GM04503 (cell line): ENCODE results near the gene CHST15.
A peak's percentile ranks its signal among the peaks of the same experiment; 100 is the strongest.
"Not testable (repeated sequence)": the region's sequence is repeated elsewhere in the genome, so short reads cannot be mapped to it uniquely, and the experiment has no call there.

Experiments used
- DNase-seq: peaks from one replicate; pipeline ENCODE4 v3.0.0-alpha.2; 2012; ENCODE audit warnings: low read depth

Gene CHST15

GRCh38 chr10:124044143-124044862 lies 49.1 kb downstream of the CHST15 start:
- DNase-seq: no peak

GRCh38 chr10:124043310-124044142 lies 49.9 kb downstream of the CHST15 start:
- no peak for DNase-seq

- no peak for DNase-seq
Observed at GRCh38 chr10:124042656-124043309, 50.6 kb downstream of the CHST15 start.

- no peak for DNase-seq
Observed at GRCh38 chr10:124041675-124042445, 51.5 kb downstream of the CHST15 start.

- no peak for DNase-seq
Observed at GRCh38 chr10:124040451-124041188, 52.8 kb downstream of the CHST15 start.

- DNase-seq: no peak
Observed at GRCh38 chr10:124039483-124040013, 53.9 kb downstream of the CHST15 start.

- no peak for DNase-seq
Observed at GRCh38 chr10:124037784-124038183, 55.6 kb downstream of the CHST15 start.

GRCh38 chr10:124037286-124037685 lies 56.1 kb downstream of the CHST15 start:
- no peak for DNase-seq

GRCh38 chr10:124036746-124037145 lies 56.7 kb downstream of the CHST15 start:
- no peak for DNase-seq

GRCh38 chr10:124035928-124036558 lies 57.4 kb downstream of the CHST15 start:
- DNase-seq: no peak

- DNase-seq: no peak
Observed at GRCh38 chr10:124035306-124035927, 58.0 kb downstream of the CHST15 start.

GRCh38 chr10:124034576-124035305 lies 58.7 kb downstream of the CHST15 start:
- not testable (repeated sequence) for DNase-seq

- no peak for DNase-seq
Observed at GRCh38 chr10:124033887-124034218, 59.5 kb downstream of the CHST15 start.

GRCh38 chr10:124032971-124033886 lies 60.2 kb downstream of the CHST15 start:
- DNase-seq: peak; percentile 36

- no peak for DNase-seq
Observed at GRCh38 chr10:124032087-124032935, 61.1 kb downstream of the CHST15 start.

GRCh38 chr10:124030492-124031110 lies 62.8 kb downstream of the CHST15 start:
- no peak for DNase-seq

GRCh38 chr10:124030061-124030460 lies 63.3 kb downstream of the CHST15 start:
- no peak for DNase-seq
